ENCODE data around the gene OST4. TPM values are rescaled to one million over a fixed set of nuclear protein-coding genes. Genes with fewer than 3 reads are reported as not detected.

The OST4 gene
- total RNA-seq, 1 donor from 2014 or later, result 478 TPM

DNA sequence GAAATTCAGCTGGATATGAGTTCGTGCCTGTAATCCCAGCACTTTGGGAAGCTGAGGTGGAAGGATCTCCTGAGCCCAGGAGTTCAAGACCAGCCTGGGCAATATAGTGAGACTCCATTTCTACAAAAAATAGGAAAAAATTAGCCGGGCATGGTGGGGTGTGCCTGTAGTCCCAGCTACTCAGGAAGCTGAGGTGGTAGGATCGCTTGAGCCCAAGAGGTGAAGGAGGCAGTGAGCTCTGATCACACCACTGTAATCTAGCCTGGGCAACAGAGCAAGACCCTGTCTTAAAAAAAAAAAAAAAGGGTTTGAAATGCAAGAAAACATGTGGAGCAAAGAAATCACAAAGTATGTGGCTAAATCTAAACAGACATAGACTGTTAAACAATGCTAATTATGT is 37.6 kb upstream of the OST4 start:
- TF ChIP-seq, protein P1, sequence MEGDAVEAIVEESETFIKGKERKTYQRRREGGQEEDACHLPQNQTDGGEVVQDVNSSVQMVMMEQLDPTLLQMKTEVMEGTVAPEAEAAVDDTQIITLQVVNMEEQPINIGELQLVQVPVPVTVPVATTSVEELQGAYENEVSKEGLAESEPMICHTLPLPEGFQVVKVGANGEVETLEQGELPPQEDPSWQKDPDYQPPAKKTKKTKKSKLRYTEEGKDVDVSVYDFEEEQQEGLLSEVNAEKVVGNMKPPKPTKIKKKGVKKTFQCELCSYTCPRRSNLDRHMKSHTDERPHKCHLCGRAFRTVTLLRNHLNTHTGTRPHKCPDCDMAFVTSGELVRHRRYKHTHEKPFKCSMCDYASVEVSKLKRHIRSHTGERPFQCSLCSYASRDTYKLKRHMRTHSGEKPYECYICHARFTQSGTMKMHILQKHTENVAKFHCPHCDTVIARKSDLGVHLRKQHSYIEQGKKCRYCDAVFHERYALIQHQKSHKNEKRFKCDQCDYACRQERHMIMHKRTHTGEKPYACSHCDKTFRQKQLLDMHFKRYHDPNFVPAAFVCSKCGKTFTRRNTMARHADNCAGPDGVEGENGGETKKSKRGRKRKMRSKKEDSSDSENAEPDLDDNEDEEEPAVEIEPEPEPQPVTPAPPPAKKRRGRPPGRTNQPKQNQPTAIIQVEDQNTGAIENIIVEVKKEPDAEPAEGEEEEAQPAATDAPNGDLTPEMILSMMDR (IDR thresholded peaks at IDR 0.05), result no peak
- Mint-ChIP-seq H3K27ac (ENCODE audit: unreplicated experiment) (no peak overlapping the region), H3K4me1 (ENCODE audit: low read depth) (peaks cover 7% of the 10 kb centered on the region), H3K36me3 (ENCODE audit: low read depth) (peaks cover under 1% of the 10 kb centered on the region), H3K4me3 (ENCODE audit: unreplicated experiment) (no peak overlapping the region), H3K9me3 (ENCODE audit: low read depth) (no peaks in the 10 kb centered on the region), H3K27me3 (ENCODE audit: low read depth) (no peaks in the 10 kb centered on the region)
- no peak for DNase-seq (ENCODE audit: low spot score)

DNA sequence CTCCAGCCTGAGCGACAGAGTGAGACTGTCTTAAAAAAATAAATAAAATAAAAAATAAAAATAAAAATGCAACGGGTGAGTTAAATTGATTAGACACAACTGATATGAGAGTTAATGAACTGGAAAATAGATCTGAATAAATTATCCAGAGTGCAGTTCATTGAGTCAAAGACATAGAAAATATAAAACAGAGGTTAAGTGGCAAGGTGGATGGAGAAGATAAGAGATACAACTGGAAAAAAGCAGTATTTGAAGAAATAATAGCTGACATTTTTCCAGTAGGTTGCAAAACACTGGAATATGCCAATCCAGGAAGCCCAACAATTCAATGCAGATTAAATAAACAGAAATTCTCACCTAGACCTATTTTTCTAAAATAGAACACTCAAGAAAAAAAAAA is 36.8 kb upstream of the OST4 start:
- H3K27me3 Mint-ChIP-seq (ENCODE audit: low read depth), result no peaks in the 10 kb centered on the region
- H3K27ac Mint-ChIP-seq (ENCODE audit: unreplicated experiment), result no peak overlapping the region

DNA sequence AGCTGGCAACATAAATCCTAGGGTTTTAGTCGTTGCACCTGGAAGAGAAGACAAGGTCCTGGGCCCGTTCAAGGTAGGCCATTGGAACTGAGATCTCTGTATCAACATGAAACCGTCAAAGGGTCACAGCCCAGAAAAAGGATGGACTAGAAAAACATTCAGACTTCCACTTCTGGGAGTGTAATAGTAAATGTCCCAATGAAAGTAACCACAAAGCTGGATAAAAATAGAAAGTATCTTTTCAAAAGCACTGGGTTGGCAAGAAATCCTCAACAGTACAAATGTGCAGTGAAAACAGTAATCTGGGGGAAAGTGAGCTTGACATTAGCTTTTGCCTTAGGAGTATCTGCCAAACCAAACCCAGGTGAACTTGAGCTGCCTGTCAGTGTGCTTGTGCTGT is 34.5 kb upstream of the OST4 start:
- Mint-ChIP-seq H3K4me3 (ENCODE audit: unreplicated experiment) (no peak overlapping the region), H3K27ac (ENCODE audit: unreplicated experiment) (no peak overlapping the region), H3K36me3 (ENCODE audit: low read depth) (peaks cover 3% of the 10 kb centered on the region), H3K9me3 (ENCODE audit: low read depth) (no peaks in the 10 kb centered on the region), H3K4me1 (ENCODE audit: low read depth) (peaks cover 7% of the 10 kb centered on the region), H3K27me3 (ENCODE audit: low read depth) (peaks cover 1% of the 10 kb centered on the region)
- TF ChIP-seq, protein P1 (IDR thresholded peaks at IDR 0.05), result no peak
- DNase-seq (ENCODE audit: low spot score), result no peak

More for the DNA sequence above, 36.8 kb upstream of the OST4 start:
- TF ChIP-seq, protein P1 (IDR thresholded peaks at IDR 0.05), result no peak
- H3K9me3 Mint-ChIP-seq (ENCODE audit: low read depth), result no peaks in the 10 kb centered on the region
- H3K36me3 Mint-ChIP-seq (ENCODE audit: low read depth), result peaks cover 3% of the 10 kb centered on the region
- no peak overlapping the region for H3K4me3 Mint-ChIP-seq (ENCODE audit: unreplicated experiment)
- DNase-seq (ENCODE audit: low spot score), result no peak
- H3K4me1 Mint-ChIP-seq (ENCODE audit: low read depth), result peaks cover 7% of the 10 kb centered on the region

DNA sequence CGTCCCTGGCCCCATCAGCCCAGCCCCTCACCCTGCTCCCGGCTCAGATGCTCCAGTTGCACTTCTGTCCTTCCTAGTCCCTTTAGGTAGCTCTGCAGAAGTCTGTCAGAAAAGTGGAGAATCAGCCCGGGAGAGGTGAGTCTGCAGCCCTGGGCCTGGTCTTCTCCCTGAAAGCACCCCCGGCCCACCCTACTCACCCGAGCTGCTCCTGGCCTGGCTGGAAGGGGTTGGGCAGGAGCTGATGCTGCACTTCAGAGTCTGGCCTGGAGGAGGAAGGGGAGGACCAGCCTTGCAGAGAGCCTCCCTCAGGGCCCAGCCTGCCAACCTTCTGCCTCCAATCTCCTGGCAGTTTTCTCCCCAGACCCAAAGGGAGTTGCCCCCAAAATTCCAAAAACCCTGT is 30.9 kb upstream of the OST4 start:
- peaks cover 1% of the 10 kb centered on the region for H3K27me3 Mint-ChIP-seq (ENCODE audit: low read depth)
- no peak for DNase-seq (ENCODE audit: low spot score)
- H3K36me3 Mint-ChIP-seq (ENCODE audit: low read depth), result peaks cover 3% of the 10 kb centered on the region
- H3K4me1 Mint-ChIP-seq (ENCODE audit: low read depth), result peaks cover 7% of the 10 kb centered on the region
- H3K27ac Mint-ChIP-seq (ENCODE audit: unreplicated experiment), result no peak overlapping the region
- H3K9me3 Mint-ChIP-seq (ENCODE audit: low read depth), result no peaks in the 10 kb centered on the region
- TF ChIP-seq, protein P1 (IDR thresholded peaks at IDR 0.05), result no peak
- H3K4me3 Mint-ChIP-seq (ENCODE audit: unreplicated experiment), result no peak overlapping the region

DNA sequence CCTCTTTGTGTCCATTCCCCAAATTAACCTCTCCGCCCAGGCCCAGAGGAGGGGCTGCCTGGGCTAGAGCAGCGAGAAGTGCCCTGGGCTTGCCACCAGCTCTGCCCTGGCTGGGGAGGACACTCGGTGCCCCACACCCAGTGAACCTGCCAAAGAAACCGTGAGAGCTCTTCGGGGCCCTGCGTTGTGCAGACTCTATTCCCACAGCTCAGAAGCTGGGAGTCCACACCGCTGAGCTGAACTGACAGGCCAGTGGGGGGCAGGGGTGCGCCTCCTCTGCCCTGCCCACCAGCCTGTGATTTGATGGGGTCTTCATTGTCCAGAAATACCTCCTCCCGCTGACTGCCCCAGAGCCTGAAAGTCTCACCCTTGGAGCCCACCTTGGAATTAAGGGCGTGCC is 28.6 kb upstream of the OST4 start:
- no peak for DNase-seq (ENCODE audit: low spot score)
- peaks cover 1% of the 10 kb centered on the region for H3K27me3 Mint-ChIP-seq (ENCODE audit: low read depth)
- TF ChIP-seq, protein P1 (IDR thresholded peaks at IDR 0.05), result no peak
- H3K36me3 Mint-ChIP-seq (ENCODE audit: low read depth), result peaks cover 3% of the 10 kb centered on the region
- no peaks in the 10 kb centered on the region for H3K9me3 Mint-ChIP-seq (ENCODE audit: low read depth)
- no peak overlapping the region for H3K4me3 Mint-ChIP-seq (ENCODE audit: unreplicated experiment)
- H3K27ac Mint-ChIP-seq (ENCODE audit: unreplicated experiment), result no peak overlapping the region
- H3K4me1 Mint-ChIP-seq (ENCODE audit: low read depth), result peaks cover 9% of the 10 kb centered on the region
